ENCODE results near the gene CD2BP2. TPM values are rescaled to one million over a fixed set of nuclear protein-coding genes. Genes with fewer than 3 reads are reported as not detected.

Gene CD2BP2
- total and polyA plus RNA-seq, 2 of the 13 experiments (the other 11 are each of a cell fraction or from before 2014, with no cell fraction given) = 24.9 to 54.6 TPM

DNA sequence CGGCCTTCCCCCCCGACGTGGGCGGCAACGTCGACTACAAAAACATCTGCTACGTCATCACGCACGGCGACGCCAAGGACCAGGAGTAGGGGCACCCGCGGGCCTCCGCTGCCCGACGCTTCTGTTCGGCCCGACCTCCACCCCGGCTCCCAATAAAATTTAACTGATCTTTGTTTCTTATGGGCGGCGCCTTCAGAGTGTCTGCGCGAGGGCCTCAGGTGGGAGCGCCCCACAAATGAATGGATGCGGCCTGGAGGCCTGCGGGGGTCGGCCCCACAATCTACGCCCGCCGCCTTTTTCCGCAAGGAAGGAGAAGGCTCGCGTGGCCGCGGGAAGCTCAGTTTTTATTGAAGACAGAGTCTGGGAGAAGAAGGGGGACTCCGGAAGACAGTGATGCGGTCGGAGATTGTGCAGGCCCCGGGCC, 22.7 kb upstream of the CD2BP2 start (continued):
- TF ChIP-seq, protein P1, sequence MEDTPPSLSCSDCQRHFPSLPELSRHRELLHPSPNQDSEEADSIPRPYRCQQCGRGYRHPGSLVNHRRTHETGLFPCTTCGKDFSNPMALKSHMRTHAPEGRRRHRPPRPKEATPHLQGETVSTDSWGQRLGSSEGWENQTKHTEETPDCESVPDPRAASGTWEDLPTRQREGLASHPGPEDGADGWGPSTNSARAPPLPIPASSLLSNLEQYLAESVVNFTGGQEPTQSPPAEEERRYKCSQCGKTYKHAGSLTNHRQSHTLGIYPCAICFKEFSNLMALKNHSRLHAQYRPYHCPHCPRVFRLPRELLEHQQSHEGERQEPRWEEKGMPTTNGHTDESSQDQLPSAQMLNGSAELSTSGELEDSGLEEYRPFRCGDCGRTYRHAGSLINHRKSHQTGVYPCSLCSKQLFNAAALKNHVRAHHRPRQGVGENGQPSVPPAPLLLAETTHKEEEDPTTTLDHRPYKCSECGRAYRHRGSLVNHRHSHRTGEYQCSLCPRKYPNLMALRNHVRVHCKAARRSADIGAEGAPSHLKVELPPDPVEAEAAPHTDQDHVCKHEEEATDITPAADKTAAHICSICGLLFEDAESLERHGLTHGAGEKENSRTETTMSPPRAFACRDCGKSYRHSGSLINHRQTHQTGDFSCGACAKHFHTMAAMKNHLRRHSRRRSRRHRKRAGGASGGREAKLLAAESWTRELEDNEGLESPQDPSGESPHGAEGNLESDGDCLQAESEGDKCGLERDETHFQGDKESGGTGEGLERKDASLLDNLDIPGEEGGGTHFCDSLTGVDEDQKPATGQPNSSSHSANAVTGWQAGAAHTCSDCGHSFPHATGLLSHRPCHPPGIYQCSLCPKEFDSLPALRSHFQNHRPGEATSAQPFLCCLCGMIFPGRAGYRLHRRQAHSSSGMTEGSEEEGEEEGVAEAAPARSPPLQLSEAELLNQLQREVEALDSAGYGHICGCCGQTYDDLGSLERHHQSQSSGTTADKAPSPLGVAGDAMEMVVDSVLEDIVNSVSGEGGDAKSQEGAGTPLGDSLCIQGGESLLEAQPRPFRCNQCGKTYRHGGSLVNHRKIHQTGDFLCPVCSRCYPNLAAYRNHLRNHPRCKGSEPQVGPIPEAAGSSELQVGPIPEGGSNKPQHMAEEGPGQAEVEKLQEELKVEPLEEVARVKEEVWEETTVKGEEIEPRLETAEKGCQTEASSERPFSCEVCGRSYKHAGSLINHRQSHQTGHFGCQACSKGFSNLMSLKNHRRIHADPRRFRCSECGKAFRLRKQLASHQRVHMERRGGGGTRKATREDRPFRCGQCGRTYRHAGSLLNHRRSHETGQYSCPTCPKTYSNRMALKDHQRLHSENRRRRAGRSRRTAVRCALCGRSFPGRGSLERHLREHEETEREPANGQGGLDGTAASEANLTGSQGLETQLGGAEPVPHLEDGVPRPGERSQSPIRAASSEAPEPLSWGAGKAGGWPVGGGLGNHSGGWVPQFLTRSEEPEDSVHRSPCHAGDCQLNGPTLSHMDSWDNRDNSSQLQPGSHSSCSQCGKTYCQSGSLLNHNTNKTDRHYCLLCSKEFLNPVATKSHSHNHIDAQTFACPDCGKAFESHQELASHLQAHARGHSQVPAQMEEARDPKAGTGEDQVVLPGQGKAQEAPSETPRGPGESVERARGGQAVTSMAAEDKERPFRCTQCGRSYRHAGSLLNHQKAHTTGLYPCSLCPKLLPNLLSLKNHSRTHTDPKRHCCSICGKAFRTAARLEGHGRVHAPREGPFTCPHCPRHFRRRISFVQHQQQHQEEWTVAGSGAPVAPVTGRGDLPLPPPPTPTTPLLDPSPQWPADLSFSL (CRISPR knock-in tag; IDR thresholded peaks at IDR 0.05) = no peak
- TF ChIP-seq FLYWCH1 (CRISPR knock-in tag; IDR thresholded peaks at IDR 0.05) (no peak), SP4 (CRISPR knock-in tag; IDR thresholded peaks at IDR 0.05) (no peak), AGO1 (IDR thresholded peaks at IDR 0.05; ENCODE audit: low read depth, low read length, poor library complexity, severe bottlenecking) (no peak), AKAP8 (CRISPR knock-in tag; IDR thresholded peaks at IDR 0.05) (no peak), BHLHE40 (IDR thresholded peaks at IDR 0.05; ENCODE audit: low read length) (no peak), EEA1 (CRISPR knock-in tag; IDR thresholded peaks at IDR 0.05; ENCODE audit: borderline replicate concordance) (no peak)
- TF ChIP-seq, protein P2, sequence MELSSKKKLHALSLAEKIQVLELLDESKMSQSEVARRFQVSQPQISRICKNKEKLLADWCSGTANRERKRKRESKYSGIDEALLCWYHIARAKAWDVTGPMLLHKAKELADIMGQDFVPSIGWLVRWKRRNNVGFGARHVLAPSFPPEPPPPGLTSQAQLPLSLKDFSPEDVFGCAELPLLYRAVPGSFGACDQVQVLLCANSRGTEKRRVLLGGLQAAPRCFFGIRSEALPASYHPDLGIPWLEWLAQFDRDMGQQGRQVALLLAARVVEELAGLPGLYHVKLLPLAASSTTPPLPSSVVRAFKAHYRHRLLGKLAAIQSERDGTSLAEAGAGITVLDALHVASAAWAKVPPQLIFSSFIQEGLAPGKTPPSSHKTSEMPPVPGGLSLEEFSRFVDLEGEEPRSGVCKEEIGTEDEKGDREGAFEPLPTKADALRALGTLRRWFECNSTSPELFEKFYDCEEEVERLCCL (CRISPR knock-in tag; IDR thresholded peaks at IDR 0.05; ENCODE audit: borderline replicate concordance) = 0 out of 2 replicates have a peak, but pooled peaks have one; percentile 30
- TF ChIP-seq, protein P3, sequence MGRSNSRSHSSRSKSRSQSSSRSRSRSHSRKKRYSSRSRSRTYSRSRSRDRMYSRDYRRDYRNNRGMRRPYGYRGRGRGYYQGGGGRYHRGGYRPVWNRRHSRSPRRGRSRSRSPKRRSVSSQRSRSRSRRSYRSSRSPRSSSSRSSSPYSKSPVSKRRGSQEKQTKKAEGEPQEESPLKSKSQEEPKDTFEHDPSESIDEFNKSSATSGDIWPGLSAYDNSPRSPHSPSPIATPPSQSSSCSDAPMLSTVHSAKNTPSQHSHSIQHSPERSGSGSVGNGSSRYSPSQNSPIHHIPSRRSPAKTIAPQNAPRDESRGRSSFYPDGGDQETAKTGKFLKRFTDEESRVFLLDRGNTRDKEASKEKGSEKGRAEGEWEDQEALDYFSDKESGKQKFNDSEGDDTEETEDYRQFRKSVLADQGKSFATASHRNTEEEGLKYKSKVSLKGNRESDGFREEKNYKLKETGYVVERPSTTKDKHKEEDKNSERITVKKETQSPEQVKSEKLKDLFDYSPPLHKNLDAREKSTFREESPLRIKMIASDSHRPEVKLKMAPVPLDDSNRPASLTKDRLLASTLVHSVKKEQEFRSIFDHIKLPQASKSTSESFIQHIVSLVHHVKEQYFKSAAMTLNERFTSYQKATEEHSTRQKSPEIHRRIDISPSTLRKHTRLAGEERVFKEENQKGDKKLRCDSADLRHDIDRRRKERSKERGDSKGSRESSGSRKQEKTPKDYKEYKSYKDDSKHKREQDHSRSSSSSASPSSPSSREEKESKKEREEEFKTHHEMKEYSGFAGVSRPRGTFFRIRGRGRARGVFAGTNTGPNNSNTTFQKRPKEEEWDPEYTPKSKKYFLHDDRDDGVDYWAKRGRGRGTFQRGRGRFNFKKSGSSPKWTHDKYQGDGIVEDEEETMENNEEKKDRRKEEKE (IDR thresholded peaks at IDR 0.05) = no peak
